CD4-positive, alpha-beta T cell treated with Interleukin-1 beta for 1 hour (primary cell): ENCODE data around the gene ANGPTL4.
"Not testable (repeated sequence)": the region's sequence is repeated elsewhere in the genome, so short reads cannot be mapped to it uniquely, and the experiment has no call there.

Experiments
- DNase-seq, 2 donors: peaks; one replicate each; pipeline ENCODE4 v3.0.0-alpha.2; 2020 to 2022

ANGPTL4 gene

DNA sequence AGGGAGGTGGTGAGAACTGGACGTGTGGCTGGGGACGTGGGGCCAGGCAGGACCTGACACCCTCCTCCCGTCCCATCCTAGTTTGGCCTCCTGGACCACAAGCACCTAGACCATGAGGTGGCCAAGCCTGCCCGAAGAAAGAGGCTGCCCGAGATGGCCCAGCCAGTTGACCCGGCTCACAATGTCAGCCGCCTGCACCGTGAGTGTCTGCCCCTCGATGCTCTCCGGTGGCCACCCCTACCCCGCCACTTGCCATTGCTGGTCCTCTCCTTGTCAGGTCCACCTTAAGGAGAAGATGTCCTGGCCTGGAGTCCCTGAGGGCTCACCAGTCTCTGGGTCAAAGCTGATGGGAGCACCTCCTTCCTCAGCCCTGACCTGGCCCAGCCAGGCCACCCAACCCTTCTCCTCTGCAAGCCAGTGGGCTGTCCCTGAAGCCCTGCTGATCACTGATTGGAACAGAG is 2.2 kb downstream of the ANGPTL4 start:
- no peak for DNase-seq

DNA sequence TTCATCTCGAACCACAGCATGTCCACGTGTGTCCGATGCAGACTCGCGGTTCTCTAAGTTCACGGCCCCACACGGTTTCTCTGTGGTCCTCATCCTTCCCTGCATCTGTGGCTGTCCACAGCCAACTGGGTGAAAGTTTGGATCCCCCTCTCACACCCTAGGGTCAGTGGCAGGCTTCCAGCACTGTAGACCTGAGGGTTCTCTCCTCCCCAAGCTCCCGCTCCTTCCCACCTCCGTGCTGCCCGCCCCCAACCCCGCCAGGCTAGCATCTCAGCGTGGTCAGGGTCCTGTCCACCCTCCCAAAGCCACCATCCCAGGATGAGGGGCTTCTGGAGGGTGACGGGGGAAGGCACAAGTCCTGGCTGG is 3.0 kb downstream of the ANGPTL4 start:
- no peak for DNase-seq

DNA sequence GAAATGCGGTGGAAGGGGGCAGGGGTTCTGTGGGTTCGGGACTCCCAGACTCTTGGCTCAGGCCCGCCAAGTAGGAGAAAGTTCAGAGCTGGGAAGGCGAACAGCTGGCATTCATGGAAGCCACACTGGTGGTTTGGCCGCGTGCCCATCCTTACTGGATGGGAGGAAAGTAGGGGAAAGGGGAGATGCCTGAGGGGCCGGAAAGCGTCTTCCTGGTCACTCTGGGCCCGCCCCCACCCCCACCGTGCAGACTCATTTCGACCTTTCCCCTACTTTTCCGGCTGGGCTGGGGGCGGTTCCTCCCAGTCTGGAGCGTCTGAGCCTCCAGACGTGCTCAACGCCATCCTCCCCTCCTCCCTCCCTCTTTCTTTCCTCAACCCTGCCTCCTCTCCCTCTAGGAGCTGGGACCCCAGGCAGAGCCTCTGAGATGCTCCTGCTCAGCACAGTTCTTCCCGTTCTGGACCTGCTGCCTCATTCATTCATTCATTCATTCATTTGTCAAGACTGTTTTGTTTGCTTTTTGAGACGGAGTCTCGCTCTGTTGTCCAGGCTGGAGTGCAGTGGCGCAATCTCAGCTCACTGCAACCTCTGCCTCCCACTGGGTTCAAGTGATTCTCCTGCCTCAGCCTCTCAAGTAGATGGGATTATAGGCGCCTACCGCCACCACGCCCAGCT is 3.5 kb downstream of the ANGPTL4 start:
- DNase-seq = no peak

DNA sequence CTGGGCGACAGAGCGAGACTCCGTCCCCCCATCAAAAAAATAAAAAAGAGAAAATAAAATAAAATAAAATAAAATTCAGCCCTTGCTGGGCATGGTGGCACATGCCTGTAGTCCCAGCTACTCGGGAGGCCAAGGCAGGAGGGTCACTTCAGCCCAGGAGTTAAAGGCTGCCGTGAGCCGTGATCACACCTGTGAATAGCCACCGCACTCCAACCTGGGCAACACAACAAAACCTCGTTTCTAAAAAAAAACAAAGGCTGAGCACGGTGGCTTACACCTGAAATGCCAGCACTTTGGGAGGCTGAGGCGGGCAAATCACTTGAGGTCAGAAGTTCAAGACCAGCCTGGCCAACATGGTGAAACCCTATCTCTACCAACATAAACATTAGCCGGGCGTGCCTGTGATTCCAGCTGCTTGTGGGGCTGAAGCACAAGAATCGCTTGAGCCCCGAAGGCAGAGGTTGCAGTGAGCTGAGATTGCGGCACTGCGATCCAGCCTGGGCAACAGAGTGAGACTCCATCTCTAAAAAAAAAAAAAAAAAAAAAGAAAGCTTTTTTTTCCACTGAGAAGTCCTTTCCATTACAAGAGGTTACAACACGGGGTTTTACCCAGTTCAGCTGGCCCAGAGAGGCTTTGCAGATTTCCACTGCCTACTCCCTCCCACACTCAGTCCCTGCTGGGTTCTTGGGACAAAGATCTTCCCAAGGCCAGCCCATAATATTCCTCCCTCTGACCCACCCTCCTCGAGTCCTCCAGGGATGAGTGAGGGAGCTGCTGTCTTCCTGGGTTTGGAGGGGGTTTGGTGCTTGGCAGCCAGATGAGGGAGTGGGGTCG is 6.4 kb downstream of the ANGPTL4 start:
- DNase-seq = no peak

DNA sequence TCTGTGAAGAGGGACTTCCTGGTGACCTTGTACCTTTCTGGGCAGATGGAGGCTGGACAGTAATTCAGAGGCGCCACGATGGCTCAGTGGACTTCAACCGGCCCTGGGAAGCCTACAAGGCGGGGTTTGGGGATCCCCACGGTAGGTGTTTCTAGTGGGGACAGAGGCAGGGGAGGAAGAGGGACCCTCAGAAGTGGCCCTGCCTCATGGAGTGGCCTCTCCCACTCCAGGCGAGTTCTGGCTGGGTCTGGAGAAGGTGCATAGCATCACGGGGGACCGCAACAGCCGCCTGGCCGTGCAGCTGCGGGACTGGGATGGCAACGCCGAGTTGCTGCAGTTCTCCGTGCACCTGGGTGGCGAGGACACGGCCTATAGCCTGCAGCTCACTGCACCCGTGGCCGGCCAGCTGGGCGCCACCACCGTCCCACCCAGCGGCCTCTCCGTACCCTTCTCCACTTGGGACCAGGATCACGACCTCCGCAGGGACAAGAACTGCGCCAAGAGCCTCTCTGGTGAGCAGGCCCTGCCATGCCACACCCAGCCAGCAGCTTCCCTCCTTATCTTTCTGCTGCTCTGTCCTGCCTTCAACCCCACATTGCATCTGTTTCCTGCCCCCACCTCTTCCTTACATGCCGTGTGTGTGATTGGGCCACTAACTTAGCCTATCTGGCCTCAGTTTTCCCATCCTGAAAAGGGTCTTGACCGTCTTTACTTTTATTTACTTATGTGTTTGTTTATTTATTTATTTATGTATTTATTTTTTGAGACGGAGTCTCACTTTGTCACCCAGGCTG is 7.3 kb downstream of the ANGPTL4 start:
- no peak for DNase-seq

DNA sequence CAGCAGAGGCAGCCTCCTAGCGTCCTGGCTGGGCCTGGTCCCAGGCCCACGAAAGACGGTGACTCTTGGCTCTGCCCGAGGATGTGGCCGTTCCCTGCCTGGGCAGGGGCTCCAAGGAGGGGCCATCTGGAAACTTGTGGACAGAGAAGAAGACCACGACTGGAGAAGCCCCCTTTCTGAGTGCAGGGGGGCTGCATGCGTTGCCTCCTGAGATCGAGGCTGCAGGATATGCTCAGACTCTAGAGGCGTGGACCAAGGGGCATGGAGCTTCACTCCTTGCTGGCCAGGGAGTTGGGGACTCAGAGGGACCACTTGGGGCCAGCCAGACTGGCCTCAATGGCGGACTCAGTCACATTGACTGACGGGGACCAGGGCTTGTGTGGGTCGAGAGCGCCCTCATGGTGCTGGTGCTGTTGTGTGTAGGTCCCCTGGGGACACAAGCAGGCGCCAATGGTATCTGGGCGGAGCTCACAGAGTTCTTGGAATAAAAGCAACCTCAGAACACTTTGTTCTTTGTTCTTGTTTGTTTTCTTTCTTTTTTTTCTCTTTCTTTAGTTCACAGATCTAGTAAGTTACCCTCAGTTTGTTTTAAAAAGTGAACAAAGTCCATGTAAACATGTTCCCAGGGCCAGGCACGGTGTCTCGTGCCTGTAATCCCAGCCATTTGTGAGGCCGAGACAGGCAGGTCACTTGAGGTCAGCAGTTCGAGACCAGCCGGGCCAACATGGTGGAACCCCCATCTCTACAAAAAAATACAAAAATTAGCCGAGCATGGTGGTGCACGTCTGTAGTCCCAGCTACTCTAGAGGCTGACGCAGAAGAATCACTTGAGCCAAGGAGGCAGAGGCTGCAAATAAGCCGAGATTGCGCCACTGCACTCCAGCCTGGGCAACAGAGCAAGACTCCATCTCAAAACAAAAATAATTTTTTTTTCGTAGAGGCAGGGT is 10.2 kb downstream of the ANGPTL4 start:
- no peak for DNase-seq

DNA sequence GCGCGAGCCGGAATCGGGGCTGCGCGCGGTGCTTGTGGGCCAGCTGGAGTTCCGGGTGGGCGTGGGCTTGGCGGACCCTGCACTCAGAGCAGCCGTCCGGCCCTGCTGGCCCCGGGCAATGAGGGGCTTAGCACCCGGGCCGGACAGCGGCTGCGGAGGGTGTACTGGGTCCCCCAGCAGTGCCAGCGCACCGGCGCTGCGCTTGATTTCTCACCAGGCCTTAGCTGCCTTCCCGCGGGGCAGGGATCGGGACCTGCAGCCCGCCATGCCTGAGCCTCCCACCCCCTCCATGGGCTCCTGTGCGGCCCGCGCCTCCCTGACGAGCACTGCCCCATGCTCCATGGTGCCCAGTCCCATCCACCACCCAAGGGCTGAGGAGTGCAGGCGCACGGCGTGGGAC is 11.8 kb downstream of the ANGPTL4 start:
- not testable (repeated sequence) for DNase-seq

DNA sequence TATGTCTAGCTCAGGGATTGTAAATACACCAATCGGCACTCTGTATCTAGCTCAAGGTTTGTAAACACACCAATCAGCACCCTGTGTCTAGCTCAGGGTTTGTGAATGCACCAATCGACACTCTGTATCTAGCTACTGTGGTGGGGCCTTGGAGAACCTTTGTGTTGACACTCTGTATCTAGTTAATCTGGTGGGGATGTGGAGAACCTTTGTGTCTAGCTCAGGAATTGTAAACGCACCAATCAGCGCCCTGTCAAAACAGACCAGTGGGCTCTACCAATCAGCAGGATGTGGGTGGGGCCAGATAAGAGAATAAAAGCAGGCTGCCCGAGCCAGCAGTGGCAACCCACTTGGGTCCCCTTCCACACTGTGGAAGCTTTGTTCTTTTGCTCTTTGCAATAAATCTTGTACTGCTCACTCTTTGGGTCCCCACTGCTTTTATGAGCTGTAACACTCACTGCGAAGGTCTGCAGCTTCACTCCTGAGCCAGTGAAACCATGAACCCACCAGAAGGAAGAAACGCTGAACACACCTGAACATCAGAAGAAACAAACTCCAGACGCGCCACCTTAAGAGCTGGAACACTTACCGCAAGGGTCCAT is 12.5 kb downstream of the ANGPTL4 start:
- not testable (repeated sequence) for DNase-seq

DNA sequence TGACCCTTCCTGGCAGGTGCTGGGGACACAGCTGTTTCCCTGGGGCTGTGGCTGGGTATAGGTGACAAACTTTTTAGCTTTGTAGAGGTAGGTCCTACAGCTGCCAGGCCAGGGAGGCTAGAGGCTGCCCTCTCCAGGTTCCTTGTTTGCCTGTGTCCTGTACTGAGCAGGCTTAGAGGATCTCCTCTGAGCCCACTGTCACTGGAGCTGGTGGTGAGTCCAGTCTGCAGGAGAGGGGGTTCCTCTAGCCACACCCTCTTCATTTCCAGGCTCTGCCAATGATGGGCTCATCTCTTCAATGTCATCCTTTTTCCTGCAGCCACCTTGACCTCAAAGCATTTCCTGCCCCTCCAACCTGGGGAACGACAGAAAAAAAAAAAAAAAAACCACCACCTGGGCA is 13.6 kb downstream of the ANGPTL4 start:
- DNase-seq = no peak

DNA sequence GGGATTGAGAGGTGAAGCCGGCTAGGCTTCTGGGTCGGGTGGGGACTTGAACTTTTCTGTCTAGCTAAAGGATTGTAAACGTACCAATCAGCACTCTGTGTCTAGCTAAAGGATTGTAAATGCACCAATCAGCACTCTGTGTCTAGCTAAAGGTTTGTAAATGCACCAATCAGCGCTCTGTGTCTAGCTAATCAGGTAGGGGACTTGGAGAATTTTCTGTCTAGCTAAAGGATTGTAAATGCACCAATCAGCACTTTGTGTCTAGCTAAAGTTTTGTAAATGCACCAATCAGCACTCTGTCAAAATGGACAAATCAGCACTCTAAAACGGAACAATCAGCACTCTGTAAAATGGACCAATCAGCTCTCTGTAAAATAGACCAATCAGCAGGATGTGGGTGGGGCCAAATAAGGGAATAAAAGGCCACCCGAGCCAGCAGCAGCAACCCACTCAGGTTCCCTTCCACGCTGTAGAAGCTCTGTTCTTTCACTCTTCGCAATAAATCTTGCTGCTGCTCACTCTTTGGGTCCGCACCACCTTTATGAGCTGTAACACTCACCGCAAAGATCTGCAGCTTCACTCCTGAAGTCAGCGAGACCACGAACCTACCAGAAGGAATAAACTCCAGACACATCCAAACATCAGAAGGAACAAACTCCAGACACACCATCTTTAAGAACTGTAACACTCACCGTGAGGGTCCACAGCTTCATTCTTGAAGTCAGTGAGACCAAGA is 15.4 kb downstream of the ANGPTL4 start:
- not testable (repeated sequence) for DNase-seq

DNA sequence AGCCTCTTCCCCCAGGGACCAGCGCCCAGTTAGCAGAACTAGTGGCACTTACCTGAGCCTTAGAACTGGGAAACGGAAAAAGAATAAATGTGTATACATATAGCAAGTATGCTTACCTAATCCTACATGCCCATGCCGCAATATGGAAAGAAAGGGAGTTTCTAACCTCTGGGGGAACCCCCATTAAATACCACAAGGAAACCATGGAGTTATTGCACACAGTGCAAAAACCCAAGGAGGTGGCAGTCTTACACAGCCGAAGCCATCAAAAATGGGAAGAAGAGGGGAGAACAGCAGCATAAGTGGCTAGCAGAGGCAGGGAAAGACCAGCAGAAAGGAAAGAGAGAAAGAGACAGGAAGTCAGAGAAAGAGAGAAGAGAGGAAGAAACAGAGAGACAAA is 20.6 kb downstream of the ANGPTL4 start:
- DNase-seq = not testable (repeated sequence)

DNA sequence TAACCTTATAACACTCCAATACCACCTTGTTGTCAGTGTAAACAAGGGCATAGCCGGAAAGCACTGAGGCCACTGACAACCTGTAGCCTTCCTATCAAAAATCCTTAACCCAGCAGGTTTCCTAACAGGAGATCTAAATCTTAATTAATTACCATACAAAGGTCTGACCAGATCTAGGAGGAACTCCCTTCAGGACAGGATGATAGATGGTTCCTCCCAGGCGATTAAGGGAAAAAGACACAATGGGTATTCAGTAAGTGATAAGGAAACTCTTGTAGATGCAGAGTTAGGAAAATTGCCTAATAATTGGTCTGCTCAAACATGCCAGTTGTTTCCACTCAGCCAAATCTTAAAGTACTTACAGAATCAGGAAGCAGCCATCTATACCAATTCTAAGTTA is 21.1 kb downstream of the ANGPTL4 start:
- not testable (repeated sequence) for DNase-seq

DNA sequence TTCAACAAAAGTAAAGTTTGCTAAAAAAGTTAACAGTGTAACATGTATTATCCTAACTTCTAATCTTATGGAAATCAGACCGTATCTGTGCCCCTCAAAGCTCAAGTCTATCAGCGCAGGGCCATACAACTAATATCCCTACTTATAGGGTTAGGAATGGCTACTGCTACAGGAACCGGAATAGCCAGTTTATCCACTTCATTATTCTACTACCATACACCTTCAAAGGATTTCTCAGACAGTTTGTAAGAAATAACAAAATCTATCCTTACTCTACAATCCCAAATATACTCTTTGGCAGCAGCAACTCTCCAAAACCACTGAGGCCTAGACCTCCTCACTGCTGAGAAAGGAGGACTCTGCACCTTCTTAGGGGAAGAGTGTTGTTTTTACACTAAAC is 21.6 kb downstream of the ANGPTL4 start:
- DNase-seq = not testable (repeated sequence)

DNA sequence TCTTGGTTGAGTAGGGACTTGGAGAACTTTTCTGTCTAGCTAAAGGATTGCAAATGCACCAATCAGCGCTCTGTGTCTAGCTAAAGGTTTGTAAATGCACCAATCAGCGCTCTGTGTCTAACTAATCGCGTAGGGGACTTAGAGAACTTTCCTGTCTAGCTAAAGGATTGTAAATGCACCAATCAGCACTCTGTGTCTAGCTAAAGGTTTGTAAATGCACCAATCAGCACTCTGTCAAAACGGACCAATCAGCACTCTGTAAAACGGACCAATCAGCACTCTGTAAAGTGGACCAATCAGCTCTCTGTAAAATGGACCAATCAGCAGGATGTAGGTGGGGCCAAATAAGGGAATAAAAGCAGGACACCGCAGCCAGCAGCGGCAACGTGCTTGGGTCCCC is 22.5 kb downstream of the ANGPTL4 start:
- not testable (repeated sequence) for DNase-seq

DNA sequence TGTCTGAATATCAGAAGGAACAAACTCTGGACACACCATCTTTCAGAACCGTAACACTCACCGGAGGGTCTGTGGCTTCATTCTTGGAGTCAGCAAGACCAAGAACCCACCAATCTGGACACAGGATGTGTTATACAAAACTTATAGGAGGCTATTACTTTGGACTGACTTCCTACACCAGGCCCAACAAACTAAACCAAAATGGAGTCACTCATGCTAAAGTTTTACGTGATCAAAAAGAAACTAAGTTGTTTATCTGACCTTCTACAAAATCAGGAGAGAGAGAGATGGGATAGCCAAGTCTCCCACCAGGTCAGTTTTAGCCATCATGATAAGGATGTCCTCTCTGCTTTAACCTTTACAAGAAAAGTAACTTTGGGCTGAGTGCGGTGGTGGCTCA is 23.0 kb downstream of the ANGPTL4 start:
- no peak for DNase-seq

DNA sequence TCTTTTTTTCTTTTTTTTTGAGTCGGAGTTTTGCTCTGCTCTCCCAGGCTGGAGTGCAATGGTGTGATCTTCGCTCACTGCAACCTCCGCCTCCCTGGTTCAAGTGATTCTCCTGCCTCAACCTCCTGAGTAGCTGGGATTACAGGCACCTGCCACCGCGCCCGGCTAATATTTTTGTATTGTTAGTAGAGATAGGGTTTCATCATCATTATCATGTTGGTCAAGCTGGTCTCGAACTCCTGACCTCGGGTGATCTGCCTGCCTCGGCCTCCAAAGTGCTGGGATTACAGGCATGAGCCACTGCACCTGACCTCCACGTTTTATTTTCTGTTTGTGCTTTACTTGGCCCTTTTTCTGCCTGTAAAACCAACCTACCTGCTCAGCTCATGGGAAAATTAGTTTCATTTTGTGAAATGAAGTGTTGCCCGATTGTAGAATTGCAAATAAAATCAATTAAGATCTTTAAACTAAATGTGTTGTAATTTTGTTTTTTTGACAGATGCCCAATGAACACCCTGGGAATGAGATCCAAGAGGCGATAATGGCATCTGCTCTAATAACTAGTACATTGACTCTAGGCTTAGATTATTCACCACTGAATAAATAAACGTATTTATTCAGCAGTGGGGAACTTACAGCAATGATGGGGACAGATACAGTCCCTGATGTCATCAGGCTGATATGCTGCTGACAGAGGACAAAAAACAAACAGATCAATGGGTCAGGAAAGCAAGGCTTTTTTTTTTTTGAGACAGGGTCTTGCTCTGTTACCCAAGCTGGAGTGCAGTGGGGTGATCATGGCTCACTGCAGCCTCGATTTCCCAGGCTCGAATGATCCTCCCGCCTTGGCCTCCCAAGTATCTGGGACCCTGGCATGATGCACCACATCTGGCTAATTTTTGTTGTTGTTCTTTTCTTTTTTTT is 24.0 kb downstream of the ANGPTL4 start:
- DNase-seq = no peak

DNA sequence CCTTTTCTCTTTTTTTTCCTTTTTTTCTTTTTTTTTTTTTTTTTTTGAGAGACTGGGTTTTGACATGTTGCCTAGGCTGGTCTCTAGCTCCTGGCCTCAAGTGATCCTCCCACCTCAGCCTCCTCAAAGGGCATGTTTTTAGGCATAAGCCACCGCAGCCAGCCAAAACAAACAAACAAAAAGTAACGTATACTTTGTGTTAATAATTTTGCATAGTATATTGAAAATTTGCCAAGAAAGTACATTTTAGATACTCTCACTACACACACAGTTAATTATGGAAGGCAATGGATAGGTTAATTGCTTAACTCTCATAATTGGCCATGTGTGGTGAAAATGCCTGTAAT is 24.6 kb downstream of the ANGPTL4 start:
- DNase-seq = no peak

DNA sequence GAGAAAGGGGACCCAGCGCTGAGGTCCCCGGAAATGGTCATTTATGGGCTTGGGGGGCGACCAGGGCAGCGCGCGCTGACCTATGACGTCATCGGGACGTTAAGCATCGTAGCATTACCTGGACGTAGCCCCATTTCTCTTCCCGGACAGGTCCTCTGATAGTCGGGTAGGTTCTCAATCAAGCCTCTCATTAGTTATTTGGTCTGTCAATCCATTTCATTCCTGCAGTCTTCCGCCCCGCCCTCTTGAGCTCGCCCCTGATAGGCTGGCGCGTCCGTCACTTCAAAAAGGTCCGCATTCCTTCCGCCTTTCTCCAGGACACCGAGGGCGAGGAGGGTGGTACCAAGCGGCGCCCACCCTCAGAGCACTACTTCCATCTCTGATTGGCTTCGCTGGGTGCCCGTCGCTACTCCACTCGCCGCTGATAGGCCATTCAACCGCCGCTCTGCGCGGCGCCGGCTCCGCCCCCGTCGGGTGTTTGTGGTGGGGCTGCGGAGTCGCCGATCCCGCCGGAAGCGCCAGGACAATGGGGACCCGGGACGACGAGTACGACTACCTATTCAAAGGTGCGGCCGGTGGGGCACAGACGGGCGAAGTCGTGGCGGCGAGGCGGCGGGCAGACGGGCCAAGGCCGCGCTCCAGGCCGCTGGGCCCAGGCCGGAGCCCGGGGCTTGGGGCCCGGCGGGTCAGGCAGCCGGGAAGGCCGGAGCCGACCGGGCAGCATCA is 26.1 kb downstream of the ANGPTL4 start, which contains the start of gene RAB11B:
TSS of gene RAB11B (plus strand) at position 470 of the 726 bp plus-strand sequence. CDS start at position 527, 57 bp downstream.
- DNase-seq = peak; percentile 99 to 100

DNA sequence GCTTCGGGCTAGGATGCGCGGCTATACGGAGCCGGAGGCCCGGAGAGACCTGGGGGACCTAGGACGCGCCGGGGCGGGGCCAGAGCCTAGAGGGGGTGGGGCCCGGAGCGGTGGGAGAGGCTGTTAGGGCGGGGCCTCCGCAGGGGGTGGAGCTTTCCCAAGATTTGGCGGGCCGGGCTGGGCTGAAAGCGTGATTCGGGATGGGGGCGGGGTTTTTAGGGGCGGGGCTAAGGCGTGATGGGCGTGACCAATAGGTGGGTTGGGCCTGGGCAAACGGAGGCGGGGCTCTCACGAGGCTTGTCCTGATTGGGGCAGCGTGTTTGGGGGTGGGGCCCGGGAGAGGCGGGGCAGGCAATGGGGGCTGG is 26.6 kb downstream of the ANGPTL4 start:
- DNase-seq = peak; percentile 91 to 93
